ENCODE measurements around the gene SUSD4.

SUSD4 gene

DNA sequence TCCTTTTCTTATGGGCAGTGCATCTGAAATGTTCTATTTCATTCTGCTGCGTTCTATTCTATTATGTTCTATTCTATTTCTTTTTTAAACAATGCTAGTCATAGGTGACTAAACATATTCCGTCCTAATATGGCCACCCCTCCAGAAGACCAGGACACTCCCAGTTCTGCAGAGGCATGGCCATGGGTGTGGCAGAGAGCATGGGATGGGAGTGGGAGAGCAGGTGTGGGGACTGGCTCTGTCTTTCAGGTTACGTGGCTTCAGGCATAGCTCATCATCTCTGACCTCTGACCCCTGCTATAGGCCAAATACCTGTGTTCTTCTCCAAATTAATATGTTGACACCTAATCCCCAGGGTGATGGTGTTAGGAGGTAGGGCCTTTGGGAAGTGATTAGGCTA lies 187.5 kb downstream of the SUSD4 start:
- DNase-seq, result no peak

DNA sequence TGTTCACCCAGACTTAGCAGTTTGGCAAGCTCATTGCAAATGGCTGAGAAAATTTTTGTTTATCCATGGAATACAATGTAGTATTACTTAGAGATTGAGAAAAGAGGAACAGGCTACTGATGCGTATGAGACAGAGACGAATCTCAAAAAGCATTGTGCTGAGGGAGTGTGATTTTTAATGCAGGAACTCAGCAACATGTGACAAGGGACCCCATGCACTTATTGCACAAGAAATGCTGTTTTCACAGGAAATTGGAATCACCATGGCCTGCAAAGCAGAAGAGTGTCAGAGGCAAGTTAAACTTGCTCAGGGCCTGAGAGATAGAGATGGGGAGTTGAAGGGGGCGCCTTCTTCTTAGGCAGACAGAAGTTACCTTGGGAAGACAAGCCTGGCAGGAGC lies 188.3 kb downstream of the SUSD4 start:
- DNase-seq, result no peak

DNA sequence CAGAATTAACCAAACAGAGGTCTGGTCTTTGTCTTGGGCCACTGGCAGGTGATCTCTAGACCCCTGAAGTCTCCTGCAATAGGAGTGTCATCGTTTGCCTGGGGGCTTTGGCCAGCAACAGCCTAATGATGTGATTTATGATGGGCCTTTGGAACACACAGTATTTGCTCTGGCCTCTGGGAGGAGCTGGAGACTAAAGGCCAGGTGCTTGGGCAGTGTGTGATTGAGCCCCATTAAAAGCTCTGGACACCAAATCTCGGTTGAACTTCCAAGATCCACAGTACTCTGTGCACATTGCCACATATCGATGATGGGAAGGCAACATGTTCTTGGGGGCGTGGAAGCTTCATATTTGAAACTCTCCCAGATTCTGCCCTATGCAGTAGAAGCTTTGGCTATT lies 188.9 kb downstream of the SUSD4 start:
- DNase-seq, result peak; percentile 51

All from DMS53 (cell line).